ENCODE results near the gene ARID2. TPM values are rescaled to one million over a fixed set of nuclear protein-coding genes. Genes with fewer than 3 reads are reported as not detected.

ARID2 gene
- polyA plus RNA-seq, 3 donors, result 3.7 to 4.7 (median 4.7) TPM

GRCh38 chr12:45816652-45817051 lies 87.1 kb downstream of the ARID2 start:
- whole genome bisulfite sequencing, 3 donors, result 71 to 88% (median 85%) methylated on average over 1 of the region's 1 CpG
- H3K27ac ChIP-seq (ENCODE audit: low read depth, low read length), result no peak overlapping the region

- WGBS, 3 donors, result 70 to 93% (median 82%) methylated on average over 3 of the region's 3 CpGs
- H3K27ac ChIP-seq (ENCODE audit: low read depth, low read length), result no peak overlapping the region
Observed at GRCh38 chr12:45827974-45828373, 98.5 kb downstream of the ARID2 start.

GRCh38 chr12:45828402-45828801 lies 98.9 kb downstream of the ARID2 start:
- WGBS, 3 donors, result 64 to 79% (median 78%) methylated on average over 2 of the region's 2 CpGs
- no peak overlapping the region for H3K27ac ChIP-seq (ENCODE audit: low read depth, low read length)

DNA sequence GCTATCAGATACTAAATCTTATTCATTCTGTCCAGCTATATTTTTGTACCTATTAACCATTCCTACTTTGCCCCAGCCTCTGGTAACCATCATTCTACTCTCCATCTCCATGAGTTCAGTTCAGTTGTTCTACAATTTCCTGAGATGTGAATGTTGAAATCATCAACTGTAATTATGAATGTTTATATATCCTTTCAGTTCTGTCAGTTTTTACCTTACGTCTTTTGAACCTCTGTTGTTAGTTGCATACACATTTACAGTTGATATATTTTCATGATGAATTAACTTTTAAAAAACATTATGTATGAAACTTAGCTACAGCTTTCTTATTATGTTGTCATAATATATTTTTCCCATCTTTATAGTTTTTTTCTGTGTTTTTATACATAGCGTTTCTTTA lies 102.1 kb downstream of the ARID2 start:
- no peak overlapping the region for H3K27ac ChIP-seq (ENCODE audit: low read depth, low read length)
- WGBS, 3 donors, result 97 to 100% (median 98%) methylated on average over 2 of the region's 2 CpGs

GRCh38 chr12:45833401-45833800 lies 103.9 kb downstream of the ARID2 start:
- no peak overlapping the region for H3K27ac ChIP-seq (ENCODE audit: low read depth, low read length)

- WGBS, 3 donors, result 100% methylated on average over 1 of the region's 1 CpG
- H3K27ac ChIP-seq (ENCODE audit: low read depth, low read length), result no peak overlapping the region
Observed at GRCh38 chr12:45834809-45835208, 105.3 kb downstream of the ARID2 start.

DNA sequence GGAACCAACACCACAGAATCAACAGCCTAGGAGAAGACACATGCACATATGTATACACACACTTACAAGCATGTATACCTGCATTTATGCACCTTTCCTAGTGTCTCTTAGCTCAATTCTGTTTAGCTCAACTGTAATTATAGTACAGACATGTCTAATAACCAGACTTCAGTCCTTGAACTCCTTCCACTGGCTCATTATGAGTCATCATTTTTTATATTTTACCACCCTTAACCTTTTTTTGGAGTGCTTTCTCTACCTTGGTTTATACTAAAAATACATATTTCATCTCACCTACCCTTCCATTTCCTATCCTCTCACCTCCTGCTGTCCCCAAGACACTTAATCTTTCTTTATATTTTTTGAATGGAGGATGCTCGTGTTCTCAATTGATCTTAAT lies 110.4 kb downstream of the ARID2 start:
- WGBS, 3 donors, result 91 to 100% (median 96%) methylated on average over 1 of the region's 1 CpG
- no peak overlapping the region for H3K27ac ChIP-seq (ENCODE audit: low read depth, low read length)

GRCh38 chr12:45849289-45849688 lies 119.8 kb downstream of the ARID2 start:
- no peak overlapping the region for H3K27ac ChIP-seq (ENCODE audit: low read depth, low read length)
- whole genome bisulfite sequencing, 3 donors, result 67 to 94% (median 93%) methylated on average over 3 of the region's 3 CpGs

- no peak overlapping the region for H3K27ac ChIP-seq (ENCODE audit: low read depth, low read length)
Observed at GRCh38 chr12:45850302-45850701, 120.8 kb downstream of the ARID2 start.

DNA sequence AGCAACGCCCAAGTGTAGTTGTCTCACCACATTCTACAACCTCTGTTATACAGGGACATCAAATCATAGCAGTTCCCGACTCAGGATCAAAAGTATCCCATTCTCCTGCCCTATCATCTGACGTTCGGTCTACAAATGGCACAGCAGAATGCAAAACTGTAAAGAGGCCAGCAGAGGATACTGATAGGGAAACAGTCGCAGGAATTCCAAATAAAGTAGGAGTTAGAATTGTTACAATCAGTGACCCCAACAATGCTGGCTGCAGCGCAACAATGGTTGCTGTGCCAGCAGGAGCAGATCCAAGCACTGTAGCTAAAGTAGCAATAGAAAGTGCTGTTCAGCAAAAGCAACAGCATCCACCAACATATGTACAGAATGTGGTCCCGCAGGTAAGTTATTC lies 123.0 kb downstream of the ARID2 start:
- no peak overlapping the region for H3K27ac ChIP-seq (ENCODE audit: low read depth, low read length)
- WGBS, 3 donors, result 74 to 93% (median 84%) methylated on average over 7 of the region's 7 CpGs

- WGBS, 3 donors, result 90 to 96% (median 95%) methylated on average over 3 of the region's 3 CpGs
- H3K27ac ChIP-seq (ENCODE audit: low read depth, low read length), result no peak overlapping the region
Observed at GRCh38 chr12:45853550-45853949, 124.0 kb downstream of the ARID2 start.

GRCh38 chr12:45863332-45863731 lies 133.8 kb downstream of the ARID2 start:
- 64 to 82% (median 66%) methylated on average over 2 of the region's 2 CpGs for whole genome bisulfite sequencing, 3 donors
- no peak overlapping the region for H3K27ac ChIP-seq (ENCODE audit: low read depth, low read length)

DNA sequence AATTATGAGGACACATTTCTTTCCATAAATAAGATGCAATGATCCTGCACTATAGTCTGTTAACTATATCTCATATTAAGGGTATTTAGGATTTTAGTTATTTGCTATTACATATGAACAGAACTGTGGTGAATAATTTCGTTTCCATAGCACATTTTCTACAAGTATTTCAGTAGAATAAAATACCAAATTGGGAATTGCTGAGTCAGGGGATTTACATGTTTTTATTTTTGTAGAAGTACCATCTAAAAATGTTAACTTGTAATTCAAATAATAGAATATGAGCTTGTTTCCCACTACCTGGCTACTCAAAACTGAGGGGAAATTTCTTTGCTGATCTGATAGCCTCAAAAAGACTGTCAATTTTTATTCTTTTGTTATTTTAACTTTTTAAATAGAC lies 136.8 kb downstream of the ARID2 start:
- no peak overlapping the region for H3K27ac ChIP-seq (ENCODE audit: low read depth, low read length)
- 89 to 96% (median 92%) methylated on average over 1 of the region's 1 CpG for WGBS, 3 donors

DNA sequence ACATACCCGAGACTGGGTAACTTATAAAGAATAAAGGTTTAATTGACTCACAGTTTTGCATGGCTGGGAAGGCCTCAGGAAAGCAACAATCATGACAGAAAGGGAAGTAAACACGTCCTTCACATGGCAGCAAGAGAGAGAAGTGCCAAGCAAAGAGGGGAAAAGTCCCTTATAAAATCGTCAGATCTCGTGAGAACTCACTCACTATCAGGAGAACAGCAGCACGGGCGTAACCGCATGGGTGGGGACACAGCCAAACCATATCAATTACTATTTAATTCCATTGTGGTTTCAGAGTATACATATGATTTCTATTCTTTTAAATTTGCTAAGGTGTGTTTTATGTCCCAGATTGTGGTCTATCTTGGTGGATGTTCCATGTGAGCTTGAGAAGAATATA lies 142.9 kb downstream of the ARID2 start:
- 79 to 83% (median 82%) methylated on average over 7 of the region's 7 CpGs for WGBS, 3 donors
- H3K27ac ChIP-seq (ENCODE audit: low read depth, low read length), result no peak overlapping the region

GRCh38 chr12:45877069-45877468 lies 147.6 kb downstream of the ARID2 start:
- WGBS, 3 donors, result 99 to 100% (median 99%) methylated on average over 5 of the region's 5 CpGs
- no peak overlapping the region for H3K27ac ChIP-seq (ENCODE audit: low read depth, low read length)

- 45 to 52% (median 49%) methylated on average over 8 of the region's 8 CpGs for WGBS, 3 donors
- H3K27ac ChIP-seq (ENCODE audit: low read depth, low read length), result no peak overlapping the region
Observed at GRCh38 chr12:45878630-45879255, 149.2 kb downstream of the ARID2 start.

- no peak overlapping the region for H3K27ac ChIP-seq (ENCODE audit: low read depth, low read length)
- 88 to 99% (median 90%) methylated on average over 2 of the region's 2 CpGs for WGBS, 3 donors
Observed at GRCh38 chr12:45879363-45879895, 149.9 kb downstream of the ARID2 start.

- 82 to 87% (median 84%) methylated on average over 2 of the region's 2 CpGs for WGBS, 3 donors
- H3K27ac ChIP-seq (ENCODE audit: low read depth, low read length), result no peak overlapping the region
Observed at GRCh38 chr12:45880533-45880932, 151.0 kb downstream of the ARID2 start.

DNA sequence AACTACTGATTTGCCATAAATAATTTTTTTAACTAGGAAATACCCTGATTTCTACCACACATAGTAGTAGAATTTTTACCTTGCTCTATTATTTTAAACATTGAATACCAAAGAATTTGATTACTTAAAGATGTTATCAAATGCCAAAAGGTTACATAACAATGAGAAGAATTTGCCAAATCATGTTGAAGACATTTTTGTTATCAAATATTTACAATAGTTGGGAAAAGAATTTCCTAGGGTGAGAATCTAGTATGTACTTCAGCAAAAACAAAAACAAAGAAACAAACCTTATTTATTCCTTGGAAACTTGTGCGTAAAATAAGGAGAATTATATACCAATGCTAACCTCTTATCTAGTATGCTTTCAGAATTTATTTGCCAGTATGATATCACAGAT lies 153.7 kb downstream of the ARID2 start:
- WGBS, 3 donors, result 97 to 100% (median 98%) methylated on average over 1 of the region's 1 CpG
- no peak overlapping the region for H3K27ac ChIP-seq (ENCODE audit: low read depth, low read length)

- WGBS, 3 donors, result 98 to 100% (median 100%) methylated on average over 1 of the region's 1 CpG
- H3K27ac ChIP-seq (ENCODE audit: low read depth, low read length), result no peak overlapping the region
Observed at GRCh38 chr12:45886685-45887084, 157.2 kb downstream of the ARID2 start.

DNA sequence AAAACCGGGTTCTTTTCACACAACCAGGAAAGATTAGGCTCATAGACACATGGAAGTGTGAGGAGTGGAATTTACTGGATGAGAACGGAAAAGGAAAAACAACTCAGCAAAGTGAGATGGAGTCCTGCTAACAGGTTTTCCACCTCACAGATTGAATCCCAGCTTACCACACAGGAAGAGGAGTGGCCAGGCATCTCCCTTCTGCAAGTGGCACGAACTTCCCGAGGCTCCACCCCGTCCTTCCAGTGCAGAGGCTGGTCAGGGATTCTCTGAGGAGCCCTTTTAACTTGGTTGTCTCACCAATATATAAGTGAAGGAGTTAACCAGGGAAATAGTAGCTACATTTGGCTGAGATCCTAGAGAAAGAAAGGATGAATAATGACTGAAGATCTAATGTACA lies 158.0 kb downstream of the ARID2 start:
- 77 to 89% (median 78%) methylated on average over 5 of the region's 5 CpGs for whole genome bisulfite sequencing, 3 donors

More for the DNA sequence above, 158.0 kb downstream of the ARID2 start:
- no peak overlapping the region for H3K27ac ChIP-seq (ENCODE audit: low read depth, low read length)
